Measurements from ENCODE around the gene AIG1. TPM values are rescaled to one million over a fixed set of nuclear protein-coding genes. Genes with fewer than 3 reads are reported as not detected.

The AIG1 gene
- polyA plus RNA-seq, 1 donor from 2014 or later, result 23.2 TPM

- Histone ChIP-seq H3K4me3 (ENCODE audit: low read length) (no peak overlapping the region), H3K9ac (ENCODE audit: low read length) (no peak overlapping the region), H4K20me1 (ENCODE audit: insufficient read depth) (no peaks in the 10 kb centered on the region), H3K36me3 (ENCODE audit: insufficient read depth, low read length) (no peaks in the 10 kb centered on the region), H3K27me3 (ENCODE audit: insufficient read depth, low read depth, low read length) (no peaks in the 10 kb centered on the region), H3K9me2 (ENCODE audit: insufficient read depth, low read length) (no peaks in the 10 kb centered on the region), H3K27ac (ENCODE audit: low read length) (no peak overlapping the region), H2AFZ (ENCODE audit: low read depth, low read length) (no peak overlapping the region), H3F3A (ENCODE audit: insufficient read depth, low read length, poor library complexity, severe bottlenecking) (no peaks in the 10 kb centered on the region), H3K79me2 (replicated peaks; ENCODE audit: insufficient read depth, low read length) (no peaks in the 10 kb centered on the region), H3K4me2 (ENCODE audit: low read length) (no peak overlapping the region), H3K9me3 (ENCODE audit: low read length) (no peaks in the 10 kb centered on the region)
- no peak for TF ChIP-seq CTCF (IDR thresholded peaks at IDR 0.05; ENCODE audit: poor library complexity, severe bottlenecking)
- TF ChIP-seq EP300 (conservative IDR thresholded peaks at IDR 0.05; ENCODE audit: poor library complexity, severe bottlenecking), result no peak
- TF ChIP-seq TAF1 (IDR thresholded peaks at IDR 0.05; ENCODE audit: low read depth), result no peak
- TF ChIP-seq MXI1 (conservative IDR thresholded peaks at IDR 0.05; ENCODE audit: poor library complexity, severe bottlenecking), result no peak
- TF ChIP-seq POLR2AphosphoS5 (IDR thresholded peaks at IDR 0.05), result no peak
- no peak for TF ChIP-seq SMC3 (conservative IDR thresholded peaks at IDR 0.05; ENCODE audit: poor library complexity)
- TF ChIP-seq EZH2 (IDR thresholded peaks at IDR 0.05; ENCODE audit: borderline replicate concordance, insufficient read depth, low read length, poor library complexity, severe bottlenecking), result no peak
- TF ChIP-seq RAD21 (conservative IDR thresholded peaks at IDR 0.05), result no peak
- TF ChIP-seq REST (IDR thresholded peaks at IDR 0.05; ENCODE audit: borderline replicate concordance), result no peak
Measured at GRCh38 chr6:143205991-143206390, 145.3 kb downstream of the AIG1 start.

DNA sequence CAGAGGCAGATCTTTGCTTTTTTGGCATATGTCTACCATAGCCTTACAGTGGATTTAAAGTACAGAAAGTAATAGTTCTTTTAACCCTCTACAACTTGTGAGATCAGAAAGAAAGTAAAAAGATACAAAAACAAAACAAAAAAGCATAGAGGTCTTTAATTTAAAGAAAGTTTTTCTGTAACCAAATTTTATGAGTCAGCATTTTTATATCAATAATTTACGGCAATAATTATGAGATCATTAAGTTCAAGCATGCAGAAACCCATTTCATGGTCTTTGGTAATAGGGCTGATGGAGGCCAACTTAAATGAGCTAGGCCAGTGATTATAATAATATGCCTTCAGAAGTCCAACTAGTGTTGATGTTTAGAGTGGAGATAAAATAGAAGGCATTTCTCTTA, 145.9 kb downstream of the AIG1 start:
- Histone ChIP-seq H3K4me2 (ENCODE audit: low read length) (no peak overlapping the region), H4K20me1 (ENCODE audit: insufficient read depth) (no peaks in the 10 kb centered on the region), H2AFZ (ENCODE audit: low read depth, low read length) (no peak overlapping the region), H3K4me3 (ENCODE audit: low read length) (no peak overlapping the region), H3K27me3 (ENCODE audit: insufficient read depth, low read depth, low read length) (no peaks in the 10 kb centered on the region), H3K27ac (ENCODE audit: low read length) (no peak overlapping the region), H3K9me3 (ENCODE audit: low read length) (no peaks in the 10 kb centered on the region), H3K79me2 (replicated peaks; ENCODE audit: insufficient read depth, low read length) (no peaks in the 10 kb centered on the region), H3K9ac (ENCODE audit: low read length) (no peak overlapping the region), H3F3A (ENCODE audit: insufficient read depth, low read length, poor library complexity, severe bottlenecking) (no peaks in the 10 kb centered on the region), H3K9me2 (ENCODE audit: insufficient read depth, low read length) (no peaks in the 10 kb centered on the region), H3K36me3 (ENCODE audit: insufficient read depth, low read length) (no peaks in the 10 kb centered on the region)
- no peak for TF ChIP-seq EZH2 (IDR thresholded peaks at IDR 0.05; ENCODE audit: borderline replicate concordance, insufficient read depth, low read length, poor library complexity, severe bottlenecking)
- no peak for TF ChIP-seq SMC3 (conservative IDR thresholded peaks at IDR 0.05; ENCODE audit: poor library complexity)
- TF ChIP-seq CTCF (IDR thresholded peaks at IDR 0.05; ENCODE audit: poor library complexity, severe bottlenecking), result no peak
- TF ChIP-seq MXI1 (conservative IDR thresholded peaks at IDR 0.05; ENCODE audit: poor library complexity, severe bottlenecking), result no peak
- no peak for TF ChIP-seq RAD21 (conservative IDR thresholded peaks at IDR 0.05)
- no peak for TF ChIP-seq POLR2AphosphoS5 (IDR thresholded peaks at IDR 0.05)
- TF ChIP-seq TAF1 (IDR thresholded peaks at IDR 0.05; ENCODE audit: low read depth), result no peak
- no peak for TF ChIP-seq EP300 (conservative IDR thresholded peaks at IDR 0.05; ENCODE audit: poor library complexity, severe bottlenecking)
- TF ChIP-seq REST (IDR thresholded peaks at IDR 0.05; ENCODE audit: borderline replicate concordance), result no peak
